ENCODE measurements around the gene NELFA.
A peak's percentile ranks its signal among the peaks of the same experiment; 100 is the strongest.

The NELFA gene

GRCh38 chr4:2043396-2044118 is 34.8 kb upstream of the NELFA start:
- TF ChIP-seq CTCF (IDR thresholded peaks at IDR 0.05; ENCODE audit: low read depth, low read length) = no peak
- no peak overlapping the region for H3K4me3 ChIP-seq (ENCODE audit: low read depth, low read length)

GRCh38 chr4:2042947-2043395 is 34.2 kb upstream of the NELFA start:
- H3K4me3 ChIP-seq (ENCODE audit: low read depth, low read length) = peak overlapping the region; percentile 60
- TF ChIP-seq CTCF (IDR thresholded peaks at IDR 0.05; ENCODE audit: low read depth, low read length) = no peak

GRCh38 chr4:2042204-2042946 is 33.6 kb upstream of the NELFA start:
- H3K4me3 ChIP-seq (ENCODE audit: low read depth, low read length) = peak overlapping the region; percentile 60

GRCh38 chr4:2041239-2042130 is 32.7 kb upstream of the NELFA start:
- H3K4me3 ChIP-seq (ENCODE audit: low read depth, low read length) = peak overlapping the region; percentile 60
- no peak for TF ChIP-seq CTCF (IDR thresholded peaks at IDR 0.05; ENCODE audit: low read depth, low read length)

More at GRCh38 chr4:2042204-2042946, 33.6 kb upstream of the NELFA start:
- no peak for TF ChIP-seq CTCF (IDR thresholded peaks at IDR 0.05; ENCODE audit: low read depth, low read length)

GRCh38 chr4:2040391-2041238 is 31.8 kb upstream of the NELFA start:
- H3K4me3 ChIP-seq (ENCODE audit: low read depth, low read length) = peak overlapping the region; percentile 60; the same call in 1 of the 2 replicates
- no peak for TF ChIP-seq CTCF (IDR thresholded peaks at IDR 0.05; ENCODE audit: low read depth, low read length)

GRCh38 chr4:2036866-2037265 is 28.1 kb upstream of the NELFA start:
- no peak overlapping the region for H3K4me3 ChIP-seq (ENCODE audit: low read depth, low read length)
- no peak for TF ChIP-seq CTCF (IDR thresholded peaks at IDR 0.05; ENCODE audit: low read depth, low read length)

All from WI38 (cell line).